Activated naive CD4-positive, alpha-beta T cell treated with anti-CD3 and anti-CD28 coated beads for 36 hours (primary cell): Measurements from ENCODE around the gene ST6GALNAC3. TPM values are rescaled to one million over a fixed set of nuclear protein-coding genes. Genes with fewer than 3 reads are reported as not detected.
"Not testable (repeated sequence)": the region's sequence is repeated elsewhere in the genome, so short reads cannot be mapped to it uniquely, and the experiment has no call there.

Source experiments
- CTCF ChIA-PET: fragments of 350-600 bp; sonication (Branson Sonifier 250); formaldehyde crosslinking; loops from one replicate; lab custom pipeline; 2021; ENCODE audit warnings: antibody characterized with exemption; lab: Charles Lee
- DNase-seq: peaks from one replicate; pipeline ENCODE4 v3.0.0-alpha.2; 2020
- H3K27ac Mint-ChIP-seq: one replicate; pipeline ENCODE4 v1.8.0; 2021; ENCODE audit warnings: mild to moderate bottlenecking, mixed read lengths
- H3K27me3 Mint-ChIP-seq: one replicate; pipeline ENCODE4 v1.8.0; 2021; ENCODE audit warnings: low read depth, mixed read lengths
- H3K36me3 Mint-ChIP-seq: one replicate; pipeline ENCODE4 v1.8.0; 2021; ENCODE audit warnings: low read depth, mixed read lengths
- H3K4me1 Mint-ChIP-seq: one replicate; pipeline ENCODE4 v1.8.0; 2021; ENCODE audit warnings: low read depth, mixed read lengths
- H3K4me3 Mint-ChIP-seq: one replicate; pipeline ENCODE4 v1.8.0; 2021; ENCODE audit warnings: mild to moderate bottlenecking, moderate library complexity, mixed read lengths
- H3K9me3 Mint-ChIP-seq: one replicate; pipeline ENCODE4 v1.8.0; 2021; ENCODE audit warnings: mixed read lengths
- intact Hi-C: fragments of 100-400 bp; cut with micrococcal nuclease; formaldehyde crosslinking; loops from one replicate; pipeline ENCODE4 v1.15.1; 2023
- total RNA-seq, 2 experiments: library from RNA; stranded (reverse); gene quantifications; one replicate each; pipeline ENCODE4 v1.2.3, GENCODE V29; 2021

ST6GALNAC3 gene
- total RNA-seq, 2 experiments from 2014 or later = 2.5 to 2.8 TPM

GRCh38 chr1:76050073-76050472, 24.5 kb upstream of the ST6GALNAC3 start:
- H3K4me3 Mint-ChIP-seq, H3K27ac Mint-ChIP-seq, DNase-seq, intact Hi-C loops, H3K4me1 Mint-ChIP-seq, H3K36me3 Mint-ChIP-seq, H3K27me3 Mint-ChIP-seq, H3K9me3 Mint-ChIP-seq, CTCF ChIA-PET: not testable (repeated sequence)

GRCh38 chr1:76053021-76053420, 21.5 kb upstream of the ST6GALNAC3 start:
- CTCF ChIA-PET = no interaction called here
- intact Hi-C loops = no loop called here
- H3K9me3 Mint-ChIP-seq = no peaks in the 10 kb centered on the region
- H3K27me3 Mint-ChIP-seq = peaks cover 3% of the 10 kb centered on the region
- peaks cover 4% of the 10 kb centered on the region for H3K4me1 Mint-ChIP-seq
- H3K36me3 Mint-ChIP-seq = no peaks in the 10 kb centered on the region
- no peak overlapping the region for H3K27ac Mint-ChIP-seq
- H3K4me3 Mint-ChIP-seq = no peak overlapping the region
- DNase-seq = peak; percentile 21

- H3K27me3 Mint-ChIP-seq = peaks cover 3% of the 10 kb centered on the region
- intact Hi-C loops = no loop called here
- DNase-seq = no peak
- H3K36me3 Mint-ChIP-seq = no peaks in the 10 kb centered on the region
- H3K4me3 Mint-ChIP-seq = no peak overlapping the region
- peaks cover 4% of the 10 kb centered on the region for H3K4me1 Mint-ChIP-seq
- no peak overlapping the region for H3K27ac Mint-ChIP-seq
- CTCF ChIA-PET = no interaction called here
- H3K9me3 Mint-ChIP-seq = no peaks in the 10 kb centered on the region
These were observed 20.2 kb upstream of the ST6GALNAC3 start for GRCh38 chr1:76054359-76054758.

- CTCF ChIA-PET = interaction anchor here (0.9 kb wide), 1 partner anchor 64 kb away, joined by 3 read pairs; no protein-coding TSS in a partner anchor
- H3K27me3 Mint-ChIP-seq = peaks cover 2% of the 10 kb centered on the region
- peaks cover 4% of the 10 kb centered on the region for H3K4me1 Mint-ChIP-seq
- H3K4me3 Mint-ChIP-seq = no peak overlapping the region
- H3K27ac Mint-ChIP-seq = no peak overlapping the region
- H3K9me3 Mint-ChIP-seq = no peaks in the 10 kb centered on the region
- intact Hi-C loops = no loop called here
- no peaks in the 10 kb centered on the region for H3K36me3 Mint-ChIP-seq
- no peak for DNase-seq
These were observed 18.6 kb upstream of the ST6GALNAC3 start for GRCh38 chr1:76055987-76056386.

GRCh38 chr1:76059451-76059850, 15.1 kb upstream of the ST6GALNAC3 start:
- no peak overlapping the region for H3K4me3 Mint-ChIP-seq
- intact Hi-C loops = no loop called here

GRCh38 chr1:76065270-76065669, 9.3 kb upstream of the ST6GALNAC3 start:
- H3K4me3 Mint-ChIP-seq = no peak overlapping the region
- CTCF ChIA-PET = interaction anchor here (0.6 kb wide), 1 partner anchor 863 kb away, joined by 3 read pairs; no protein-coding TSS in a partner anchor
- intact Hi-C loops = no loop called here

More at GRCh38 chr1:76059451-76059850, 15.1 kb upstream of the ST6GALNAC3 start:
- CTCF ChIA-PET = no interaction called here
- no peaks in the 10 kb centered on the region for H3K36me3 Mint-ChIP-seq
- DNase-seq = no peak
- no peaks in the 10 kb centered on the region for H3K4me1 Mint-ChIP-seq
- H3K9me3 Mint-ChIP-seq = no peaks in the 10 kb centered on the region
- no peak overlapping the region for H3K27ac Mint-ChIP-seq
- no peaks in the 10 kb centered on the region for H3K27me3 Mint-ChIP-seq

GRCh38 chr1:76066394-76066793, 8.2 kb upstream of the ST6GALNAC3 start:
- H3K4me3 Mint-ChIP-seq = no peak overlapping the region
- H3K36me3 Mint-ChIP-seq = no peaks in the 10 kb centered on the region
- intact Hi-C loops = no loop called here
- H3K4me1 Mint-ChIP-seq = no peaks in the 10 kb centered on the region
- no peak overlapping the region for H3K27ac Mint-ChIP-seq
- H3K9me3 Mint-ChIP-seq = no peaks in the 10 kb centered on the region
- CTCF ChIA-PET = no interaction called here
- no peak for DNase-seq
- no peaks in the 10 kb centered on the region for H3K27me3 Mint-ChIP-seq

More at GRCh38 chr1:76065270-76065669, 9.3 kb upstream of the ST6GALNAC3 start:
- Mint-ChIP-seq H3K4me1 (no peaks in the 10 kb centered on the region), H3K9me3 (no peaks in the 10 kb centered on the region), H3K27ac (no peak overlapping the region), H3K36me3 (no peaks in the 10 kb centered on the region), H3K27me3 (no peaks in the 10 kb centered on the region)
- DNase-seq = no peak

- no peak overlapping the region for H3K4me3 Mint-ChIP-seq
- no peaks in the 10 kb centered on the region for H3K36me3 Mint-ChIP-seq
- CTCF ChIA-PET = no interaction called here
- no peaks in the 10 kb centered on the region for H3K9me3 Mint-ChIP-seq
- intact Hi-C loops = no loop called here
- H3K4me1 Mint-ChIP-seq = no peaks in the 10 kb centered on the region
- DNase-seq = no peak
- H3K27me3 Mint-ChIP-seq = no peaks in the 10 kb centered on the region
- H3K27ac Mint-ChIP-seq = no peak overlapping the region
These were observed 6.0 kb upstream of the ST6GALNAC3 start for GRCh38 chr1:76068542-76068941.

- CTCF ChIA-PET = no interaction called here
- H3K9me3 Mint-ChIP-seq = no peaks in the 10 kb centered on the region
- H3K4me3 Mint-ChIP-seq = no peak overlapping the region
- intact Hi-C loops = no loop called here
- no peak overlapping the region for H3K27ac Mint-ChIP-seq
- H3K4me1 Mint-ChIP-seq = peaks cover under 1% of the 10 kb centered on the region
- H3K27me3 Mint-ChIP-seq = no peaks in the 10 kb centered on the region
- H3K36me3 Mint-ChIP-seq = no peaks in the 10 kb centered on the region
- no peak for DNase-seq
These were observed 5.5 kb upstream of the ST6GALNAC3 start for GRCh38 chr1:76068953-76069561.

- no peaks in the 10 kb centered on the region for H3K36me3 Mint-ChIP-seq
- H3K4me1 Mint-ChIP-seq = peaks cover 12% of the 10 kb centered on the region
- no peak for DNase-seq
- CTCF ChIA-PET = no interaction called here
- H3K9me3 Mint-ChIP-seq = no peaks in the 10 kb centered on the region
- intact Hi-C loops = loop anchor here (10.0 kb wide), 2 partner anchors 1306 to 1614 kb away; partner anchors contain the start of gene ZZZ3
- H3K4me3 Mint-ChIP-seq = no peak overlapping the region
- H3K27me3 Mint-ChIP-seq = no peaks in the 10 kb centered on the region
- no peak overlapping the region for H3K27ac Mint-ChIP-seq
These were observed 4.0 kb upstream of the ST6GALNAC3 start for GRCh38 chr1:76070538-76070937.

- no peaks in the 10 kb centered on the region for H3K9me3 Mint-ChIP-seq
- intact Hi-C loops = loop anchor here (10.0 kb wide), 2 partner anchors 1309 to 1611 kb away; partner anchors contain the start of gene ZZZ3
- peaks cover 23% of the 10 kb centered on the region for H3K4me1 Mint-ChIP-seq
- no peak for DNase-seq
- CTCF ChIA-PET = no interaction called here
- peak overlapping the region; percentile 11 for H3K4me3 Mint-ChIP-seq
- H3K36me3 Mint-ChIP-seq = no peaks in the 10 kb centered on the region
- no peak overlapping the region for H3K27ac Mint-ChIP-seq
- H3K27me3 Mint-ChIP-seq = no peaks in the 10 kb centered on the region
These were observed 1.1 kb upstream of the ST6GALNAC3 start for GRCh38 chr1:76073481-76073880.

- Mint-ChIP-seq H3K27me3 (no peaks in the 10 kb centered on the region), H3K36me3 (no peaks in the 10 kb centered on the region), H3K4me3 (peak overlapping the region; percentile 83), H3K9me3 (no peaks in the 10 kb centered on the region), H3K4me1 (peaks cover 27% of the 10 kb centered on the region), H3K27ac (no peak overlapping the region)
- CTCF ChIA-PET = no interaction called here
- intact Hi-C loops = loop anchor here (2.0 to 10.0 kb wide), 7 partner anchors 84 to 1610 kb away; partner anchors contain the start of genes PIGK, RABGGTB and ZZZ3
- DNase-seq = no peak
These were observed 593 bp downstream of the ST6GALNAC3 start for GRCh38 chr1:76075188-76075489.

GRCh38 chr1:76075877-76076276, 1.3 kb downstream of the ST6GALNAC3 start:
- CTCF ChIA-PET = no interaction called here
- Mint-ChIP-seq H3K4me1 (peaks cover 31% of the 10 kb centered on the region), H3K9me3 (no peaks in the 10 kb centered on the region), H3K27ac (no peak overlapping the region), H3K4me3 (peak overlapping the region; percentile 83), H3K36me3 (no peaks in the 10 kb centered on the region), H3K27me3 (no peaks in the 10 kb centered on the region)
- intact Hi-C loops = loop anchor here (2.0 to 10.0 kb wide), 7 partner anchors 85 to 1609 kb away; partner anchors contain the start of genes PIGK, RABGGTB and ZZZ3
- DNase-seq = no peak
